Activated T-cell treated with anti-CD3 and anti-CD28 coated beads, Interleukin-2, amount 50 U/mL, for 1 hour (primary cell): Measurements from ENCODE around the gene SLC35G1.
A peak's percentile ranks its signal among the peaks of the same experiment; 100 is the strongest.

Source experiments
- DNase-seq: peaks from one replicate; pipeline ENCODE4 v3.0.0-alpha.2; 2020

The SLC35G1 gene

GRCh38 chr10:93893646-93894515, at the start of gene SLC35G1:
Gene SLC35G1 (plus strand): TSS chr10:93893978. CDS start chr10:93894034, 56 bp downstream.
- DNase-seq: peak; percentile 77

GRCh38 chr10:93844979-93845626, 48.7 kb upstream of the SLC35G1 start:
- DNase-seq: no peak

- no peak for DNase-seq
Measured at GRCh38 chr10:93849593-93849992, 44.2 kb upstream of the SLC35G1 start.

GRCh38 chr10:93850031-93851015, 43.5 kb upstream of the SLC35G1 start:
- DNase-seq: no peak

GRCh38 chr10:93851169-93851568, 42.6 kb upstream of the SLC35G1 start:
- no peak for DNase-seq

GRCh38 chr10:93852476-93853095, 41.2 kb upstream of the SLC35G1 start:
- no peak for DNase-seq

GRCh38 chr10:93854975-93855374, 38.8 kb upstream of the SLC35G1 start:
- DNase-seq: no peak

GRCh38 chr10:93856349-93857145, 37.2 kb upstream of the SLC35G1 start:
- DNase-seq: no peak

- no peak for DNase-seq
Measured at GRCh38 chr10:93859049-93859655, 34.6 kb upstream of the SLC35G1 start.

GRCh38 chr10:93861825-93862224, 32.0 kb upstream of the SLC35G1 start:
- DNase-seq: no peak

- DNase-seq: no peak
Measured at GRCh38 chr10:93865794-93866425, 27.9 kb upstream of the SLC35G1 start.

GRCh38 chr10:93867525-93867924, 26.3 kb upstream of the SLC35G1 start:
- no peak for DNase-seq

GRCh38 chr10:93871671-93872204, 22.0 kb upstream of the SLC35G1 start:
- DNase-seq: no peak

GRCh38 chr10:93872375-93873158, 21.2 kb upstream of the SLC35G1 start:
- no peak for DNase-seq

GRCh38 chr10:93873420-93874115, 20.2 kb upstream of the SLC35G1 start:
- no peak for DNase-seq

GRCh38 chr10:93874309-93875031, 19.3 kb upstream of the SLC35G1 start:
- DNase-seq: no peak

GRCh38 chr10:93875032-93875358, 18.8 kb upstream of the SLC35G1 start:
- DNase-seq: no peak

- DNase-seq: no peak
Measured at GRCh38 chr10:93876381-93876780, 17.4 kb upstream of the SLC35G1 start.
